ENCODE data around the gene THSD4.

The THSD4 gene

DNA sequence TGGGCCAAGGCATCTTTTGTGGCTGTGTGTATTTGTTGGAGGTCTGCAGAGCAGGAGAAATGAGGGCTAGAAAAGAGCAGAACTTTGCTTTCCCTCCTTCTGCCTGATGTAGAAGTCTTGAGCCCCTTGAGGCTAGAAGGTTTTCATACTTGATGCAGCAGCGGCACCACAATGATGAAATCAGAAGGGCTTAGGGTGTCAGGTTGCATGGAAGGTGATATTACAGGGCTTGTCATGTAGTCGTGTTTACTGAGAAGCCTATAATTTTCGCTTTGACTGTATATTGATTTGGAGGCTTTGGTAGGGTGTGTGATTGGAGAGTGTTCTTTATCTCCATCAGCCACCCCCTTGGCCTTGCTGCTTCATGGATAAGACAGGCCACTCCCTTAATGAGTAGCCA, 339.8 kb downstream of the THSD4 start:
- H3K27me3 ChIP-seq (ENCODE audit: control insufficient read depth in 1 of 2, insufficient read depth in 2 of 2, low read length in 2 of 2), result no peaks in the 10 kb centered on the region

GRCh38 chr15:71455878-71456277, 340.6 kb downstream of the THSD4 start:
- no peak overlapping the region for H3K9ac ChIP-seq (ENCODE audit: low read length in 2 of 2)
- H3K4me1 ChIP-seq (ENCODE audit: control insufficient read depth, insufficient read depth, low read length), result no peaks in the 10 kb centered on the region
- H3K36me3 ChIP-seq (ENCODE audit: control insufficient read depth in 2 of 2, insufficient read depth in 2 of 2, low read length in 2 of 2), result no peaks in the 10 kb centered on the region
- H3K9me3 ChIP-seq (ENCODE audit: control insufficient read depth in 2 of 2, low read length in 2 of 2), result no peaks in the 10 kb centered on the region
- H3K4me3 ChIP-seq (ENCODE audit: low read length in 2 of 2), result no peak overlapping the region
- no peak overlapping the region for H3K27ac ChIP-seq (ENCODE audit: low read length)
- no peaks in the 10 kb centered on the region for H3K27me3 ChIP-seq (ENCODE audit: control insufficient read depth in 1 of 2, insufficient read depth in 2 of 2, low read length in 2 of 2)

More for the DNA sequence above, 339.8 kb downstream of the THSD4 start:
- H3K9ac ChIP-seq (ENCODE audit: low read length in 2 of 2), result no peak overlapping the region
- no peak overlapping the region for H3K4me3 ChIP-seq (ENCODE audit: low read length in 2 of 2)
- H3K9me3 ChIP-seq (ENCODE audit: control insufficient read depth in 2 of 2, low read length in 2 of 2), result no peaks in the 10 kb centered on the region
- H3K27ac ChIP-seq (ENCODE audit: low read length), result no peak overlapping the region
- H3K36me3 ChIP-seq (ENCODE audit: control insufficient read depth in 2 of 2, insufficient read depth in 2 of 2, low read length in 2 of 2), result no peaks in the 10 kb centered on the region
- no peaks in the 10 kb centered on the region for H3K4me1 ChIP-seq (ENCODE audit: control insufficient read depth, insufficient read depth, low read length)

- Histone ChIP-seq H3K9me3 (ENCODE audit: control insufficient read depth in 2 of 2, low read length in 2 of 2) (no peaks in the 10 kb centered on the region), H3K36me3 (ENCODE audit: control insufficient read depth in 2 of 2, insufficient read depth in 2 of 2, low read length in 2 of 2) (no peaks in the 10 kb centered on the region), H3K4me3 (ENCODE audit: low read length in 2 of 2) (no peak overlapping the region), H3K4me1 (ENCODE audit: control insufficient read depth, insufficient read depth, low read length) (no peaks in the 10 kb centered on the region), H3K9ac (ENCODE audit: low read length in 2 of 2) (no peak overlapping the region), H3K27me3 (ENCODE audit: control insufficient read depth in 1 of 2, insufficient read depth in 2 of 2, low read length in 2 of 2) (no peaks in the 10 kb centered on the region), H3K27ac (ENCODE audit: low read length) (no peak overlapping the region)
Measured at GRCh38 chr15:71456362-71456761, 341.1 kb downstream of the THSD4 start.

GRCh38 chr15:71456811-71457210, 341.5 kb downstream of the THSD4 start:
- no peaks in the 10 kb centered on the region for H3K4me1 ChIP-seq (ENCODE audit: control insufficient read depth, insufficient read depth, low read length)
- no peak overlapping the region for H3K9ac ChIP-seq (ENCODE audit: low read length in 2 of 2)
- no peaks in the 10 kb centered on the region for H3K27me3 ChIP-seq (ENCODE audit: control insufficient read depth in 1 of 2, insufficient read depth in 2 of 2, low read length in 2 of 2)
- no peaks in the 10 kb centered on the region for H3K36me3 ChIP-seq (ENCODE audit: control insufficient read depth in 2 of 2, insufficient read depth in 2 of 2, low read length in 2 of 2)
- no peak overlapping the region for H3K4me3 ChIP-seq (ENCODE audit: low read length in 2 of 2)
- no peak overlapping the region for H3K27ac ChIP-seq (ENCODE audit: low read length)
- no peaks in the 10 kb centered on the region for H3K9me3 ChIP-seq (ENCODE audit: control insufficient read depth in 2 of 2, low read length in 2 of 2)

GRCh38 chr15:71458089-71458660, 342.9 kb downstream of the THSD4 start:
- Histone ChIP-seq H3K9ac (ENCODE audit: low read length in 2 of 2) (no peak overlapping the region), H3K27ac (ENCODE audit: low read length) (no peak overlapping the region), H3K9me3 (ENCODE audit: control insufficient read depth in 2 of 2, low read length in 2 of 2) (no peaks in the 10 kb centered on the region), H3K36me3 (ENCODE audit: control insufficient read depth in 2 of 2, insufficient read depth in 2 of 2, low read length in 2 of 2) (no peaks in the 10 kb centered on the region), H3K27me3 (ENCODE audit: control insufficient read depth in 1 of 2, insufficient read depth in 2 of 2, low read length in 2 of 2) (no peaks in the 10 kb centered on the region), H3K4me3 (ENCODE audit: low read length in 2 of 2) (no peak overlapping the region), H3K4me1 (ENCODE audit: control insufficient read depth, insufficient read depth, low read length) (no peaks in the 10 kb centered on the region)

- H3K9ac ChIP-seq (ENCODE audit: low read length in 2 of 2), result no peak overlapping the region
- H3K27me3 ChIP-seq (ENCODE audit: control insufficient read depth in 1 of 2, insufficient read depth in 2 of 2, low read length in 2 of 2), result no peaks in the 10 kb centered on the region
- H3K27ac ChIP-seq (ENCODE audit: low read length), result no peak overlapping the region
- H3K36me3 ChIP-seq (ENCODE audit: control insufficient read depth in 2 of 2, insufficient read depth in 2 of 2, low read length in 2 of 2), result no peaks in the 10 kb centered on the region
- H3K9me3 ChIP-seq (ENCODE audit: control insufficient read depth in 2 of 2, low read length in 2 of 2), result no peaks in the 10 kb centered on the region
- no peak overlapping the region for H3K4me3 ChIP-seq (ENCODE audit: low read length in 2 of 2)
- H3K4me1 ChIP-seq (ENCODE audit: control insufficient read depth, insufficient read depth, low read length), result peaks cover 3% of the 10 kb centered on the region
Measured at GRCh38 chr15:71461748-71462147, 346.5 kb downstream of the THSD4 start.

- H3K4me3 ChIP-seq (ENCODE audit: low read length in 2 of 2), result no peak overlapping the region
- H3K27me3 ChIP-seq (ENCODE audit: control insufficient read depth in 1 of 2, insufficient read depth in 2 of 2, low read length in 2 of 2), result no peaks in the 10 kb centered on the region
- no peak overlapping the region for H3K27ac ChIP-seq (ENCODE audit: low read length)
- no peaks in the 10 kb centered on the region for H3K36me3 ChIP-seq (ENCODE audit: control insufficient read depth in 2 of 2, insufficient read depth in 2 of 2, low read length in 2 of 2)
- H3K9me3 ChIP-seq (ENCODE audit: control insufficient read depth in 2 of 2, low read length in 2 of 2), result no peaks in the 10 kb centered on the region
- H3K9ac ChIP-seq (ENCODE audit: low read length in 2 of 2), result no peak overlapping the region
- peaks cover 3% of the 10 kb centered on the region for H3K4me1 ChIP-seq (ENCODE audit: control insufficient read depth, insufficient read depth, low read length)
Measured at GRCh38 chr15:71462638-71463037, 347.4 kb downstream of the THSD4 start.

DNA sequence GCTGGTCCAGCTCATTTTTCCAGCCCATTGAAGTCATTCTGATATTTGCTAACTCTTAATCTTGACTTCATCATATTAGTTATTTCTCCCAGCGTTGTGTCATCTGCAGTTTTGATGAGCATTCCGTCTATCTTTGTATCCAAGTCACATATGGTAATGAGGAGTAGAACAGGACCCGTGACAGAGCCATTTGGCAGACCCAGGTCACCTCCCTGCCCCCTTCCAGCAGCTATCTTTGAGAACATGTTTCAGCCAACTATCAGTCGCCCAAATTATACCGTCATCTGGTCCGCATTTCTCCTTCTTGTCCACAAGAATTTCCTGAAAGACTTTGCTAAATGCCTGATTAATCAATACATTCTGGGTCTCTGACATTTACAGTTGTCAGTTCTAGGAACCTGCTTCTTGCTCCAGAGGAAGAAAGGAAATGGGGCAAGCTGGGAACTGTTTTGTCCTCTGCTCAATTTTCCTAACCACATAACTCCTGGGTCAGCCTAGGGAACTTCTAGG, 347.9 kb downstream of the THSD4 start:
- no peaks in the 10 kb centered on the region for H3K27me3 ChIP-seq (ENCODE audit: control insufficient read depth in 1 of 2, insufficient read depth in 2 of 2, low read length in 2 of 2)
- no peak overlapping the region for H3K27ac ChIP-seq (ENCODE audit: low read length)
- no peaks in the 10 kb centered on the region for H3K36me3 ChIP-seq (ENCODE audit: control insufficient read depth in 2 of 2, insufficient read depth in 2 of 2, low read length in 2 of 2)
- H3K9me3 ChIP-seq (ENCODE audit: control insufficient read depth in 2 of 2, low read length in 2 of 2), result no peaks in the 10 kb centered on the region
- no peak overlapping the region for H3K4me3 ChIP-seq (ENCODE audit: low read length in 2 of 2)
- H3K9ac ChIP-seq (ENCODE audit: low read length in 2 of 2), result no peak overlapping the region
- peaks cover 3% of the 10 kb centered on the region for H3K4me1 ChIP-seq (ENCODE audit: control insufficient read depth, insufficient read depth, low read length)

DNA sequence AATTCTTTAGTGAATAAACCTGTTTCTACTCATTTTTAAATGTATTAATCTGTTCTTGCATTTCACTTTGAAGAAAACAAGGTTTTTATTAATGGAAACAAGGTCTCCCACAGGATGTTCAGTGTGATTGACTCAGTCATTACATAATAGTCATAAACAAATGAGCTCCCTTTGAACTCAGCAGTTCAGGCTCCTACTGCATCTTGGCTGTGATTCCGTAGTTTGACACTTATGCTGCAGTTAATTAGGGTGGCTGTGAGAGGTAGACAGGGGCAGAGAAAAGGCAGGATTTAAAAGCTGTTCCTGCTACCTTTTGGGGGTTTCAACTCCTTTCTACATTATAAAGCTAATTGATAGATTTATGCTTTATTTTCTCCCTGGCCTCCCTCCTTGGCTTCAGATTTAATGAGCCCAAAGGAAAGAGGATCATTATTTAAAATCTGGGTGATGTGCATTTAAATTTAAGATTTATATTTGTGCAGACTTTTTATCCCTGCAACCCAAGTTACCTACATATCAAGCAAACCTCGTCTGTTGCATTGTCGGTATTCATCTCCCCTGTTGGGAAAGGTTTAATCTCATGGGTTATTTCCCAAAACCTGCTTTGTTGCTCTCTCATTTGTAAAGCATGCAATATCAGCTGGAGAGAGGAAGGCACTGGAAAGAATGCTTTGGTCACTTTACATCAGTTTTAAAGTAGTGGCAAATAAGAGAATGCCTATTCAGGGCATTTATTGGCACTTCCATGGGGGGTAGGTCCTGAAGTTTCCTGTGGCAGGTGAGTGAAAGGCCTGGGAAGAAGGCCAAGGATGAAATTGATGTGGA, 350.1 kb downstream of the THSD4 start:
- no peak overlapping the region for H3K4me3 ChIP-seq (ENCODE audit: low read length in 2 of 2)
- peaks cover 3% of the 10 kb centered on the region for H3K4me1 ChIP-seq (ENCODE audit: control insufficient read depth, insufficient read depth, low read length)
- H3K27ac ChIP-seq (ENCODE audit: low read length), result no peak overlapping the region
- H3K9me3 ChIP-seq (ENCODE audit: control insufficient read depth in 2 of 2, low read length in 2 of 2), result no peaks in the 10 kb centered on the region
- no peaks in the 10 kb centered on the region for H3K36me3 ChIP-seq (ENCODE audit: control insufficient read depth in 2 of 2, insufficient read depth in 2 of 2, low read length in 2 of 2)
- H3K9ac ChIP-seq (ENCODE audit: low read length in 2 of 2), result no peak overlapping the region
- H3K27me3 ChIP-seq (ENCODE audit: control insufficient read depth in 1 of 2, insufficient read depth in 2 of 2, low read length in 2 of 2), result no peaks in the 10 kb centered on the region

- Histone ChIP-seq H3K4me3 (ENCODE audit: low read length in 2 of 2) (no peak overlapping the region), H3K4me1 (ENCODE audit: control insufficient read depth, insufficient read depth, low read length) (peaks cover 3% of the 10 kb centered on the region), H3K9ac (ENCODE audit: low read length in 2 of 2) (no peak overlapping the region)
Measured at GRCh38 chr15:71468715-71469114, 353.4 kb downstream of the THSD4 start.

DNA sequence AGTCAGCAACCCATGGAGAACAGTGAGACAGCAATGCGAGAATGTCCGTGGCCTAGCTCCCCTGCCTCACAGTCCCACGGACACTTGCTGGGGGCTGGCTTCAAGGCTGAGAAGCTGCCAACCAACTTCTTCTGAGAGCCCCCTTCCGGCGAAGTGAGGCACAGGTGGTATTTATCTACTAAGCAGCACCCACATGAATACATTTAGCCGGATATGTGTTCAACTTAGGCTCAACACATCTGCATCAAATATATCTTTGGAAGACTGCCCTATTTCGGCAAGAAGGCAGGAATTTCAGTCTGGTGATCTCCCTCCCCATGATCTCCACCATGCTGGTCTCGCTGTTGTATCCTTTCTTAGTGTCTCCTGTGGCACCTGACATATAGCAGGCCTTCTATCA, 354.1 kb downstream of the THSD4 start:
- Histone ChIP-seq H3K27ac (ENCODE audit: low read length) (no peak overlapping the region), H3K36me3 (ENCODE audit: control insufficient read depth in 2 of 2, insufficient read depth in 2 of 2, low read length in 2 of 2) (no peaks in the 10 kb centered on the region), H3K9me3 (ENCODE audit: control insufficient read depth in 2 of 2, low read length in 2 of 2) (no peaks in the 10 kb centered on the region), H3K9ac (ENCODE audit: low read length in 2 of 2) (no peak overlapping the region), H3K27me3 (ENCODE audit: control insufficient read depth in 1 of 2, insufficient read depth in 2 of 2, low read length in 2 of 2) (no peaks in the 10 kb centered on the region), H3K4me3 (ENCODE audit: low read length in 2 of 2) (no peak overlapping the region), H3K4me1 (ENCODE audit: control insufficient read depth, insufficient read depth, low read length) (peaks cover 3% of the 10 kb centered on the region)

More at GRCh38 chr15:71468715-71469114, 353.4 kb downstream of the THSD4 start:
- Histone ChIP-seq H3K9me3 (ENCODE audit: control insufficient read depth in 2 of 2, low read length in 2 of 2) (no peaks in the 10 kb centered on the region), H3K36me3 (ENCODE audit: control insufficient read depth in 2 of 2, insufficient read depth in 2 of 2, low read length in 2 of 2) (no peaks in the 10 kb centered on the region), H3K27ac (ENCODE audit: low read length) (no peak overlapping the region), H3K27me3 (ENCODE audit: control insufficient read depth in 1 of 2, insufficient read depth in 2 of 2, low read length in 2 of 2) (no peaks in the 10 kb centered on the region)

All from stomach smooth muscle (tissue), 2 donors.